ENCODE results near the gene IDUA.

The IDUA gene

GRCh38 chr4:1017706-1018105 lies 30.9 kb downstream of the IDUA start:
- DNase-seq, result no peak

- no peak for DNase-seq
Measured at GRCh38 chr4:1018147-1019020, 31.5 kb downstream of the IDUA start.

GRCh38 chr4:1019320-1019719 lies 32.5 kb downstream of the IDUA start:
- DNase-seq, result no peak

GRCh38 chr4:1019729-1020470 lies 33.1 kb downstream of the IDUA start:
- no peak for DNase-seq

- DNase-seq, result no peak
Measured at GRCh38 chr4:1021386-1022050, 34.7 kb downstream of the IDUA start.

GRCh38 chr4:1022051-1022738 lies 35.4 kb downstream of the IDUA start:
- no peak for DNase-seq

GRCh38 chr4:1022739-1023066 lies 35.9 kb downstream of the IDUA start:
- no peak for DNase-seq

GRCh38 chr4:1023075-1023640 lies 36.3 kb downstream of the IDUA start:
- no peak for DNase-seq

- no peak for DNase-seq
Measured at GRCh38 chr4:1023895-1024740, 37.3 kb downstream of the IDUA start.

GRCh38 chr4:1024882-1025545 lies 38.2 kb downstream of the IDUA start:
- no peak for DNase-seq

- DNase-seq, result no peak
Measured at GRCh38 chr4:1026115-1026514, 39.3 kb downstream of the IDUA start.

GRCh38 chr4:1027219-1027914 lies 40.5 kb downstream of the IDUA start:
- DNase-seq, result no peak

GRCh38 chr4:1027915-1028238 lies 41.0 kb downstream of the IDUA start:
- no peak for DNase-seq

- DNase-seq, result no peak
Measured at GRCh38 chr4:1028574-1029220, 41.9 kb downstream of the IDUA start.

GRCh38 chr4:1029529-1029928 lies 42.7 kb downstream of the IDUA start:
- no peak for DNase-seq

GRCh38 chr4:1030031-1030430 lies 43.2 kb downstream of the IDUA start:
- no peak for DNase-seq

- DNase-seq, result no peak
Measured at GRCh38 chr4:1030559-1030958, 43.7 kb downstream of the IDUA start.

GRCh38 chr4:1031346-1031745 lies 44.5 kb downstream of the IDUA start:
- DNase-seq, result no peak

- no peak for DNase-seq
Measured at GRCh38 chr4:1031956-1032795, 45.3 kb downstream of the IDUA start.
